CD4-positive, alpha-beta T cell treated with Interleukin-21 for 1 hour (primary cell): ENCODE results near the gene GALNT18.
"Not testable (repeated sequence)": the region's sequence is repeated elsewhere in the genome, so short reads cannot be mapped to it uniquely, and the experiment has no call there.

Source experiments
- DNase-seq: peaks from one replicate; pipeline ENCODE4 v3.0.0-alpha.2; 2020

The GALNT18 gene

GRCh38 chr11:11450744-11451362 lies 171.0 kb downstream of the GALNT18 start:
- DNase-seq: no peak

GRCh38 chr11:11449327-11449726 lies 172.5 kb downstream of the GALNT18 start:
- DNase-seq: no peak

- no peak for DNase-seq
These were observed 173.2 kb downstream of the GALNT18 start for GRCh38 chr11:11448626-11449025.

GRCh38 chr11:11447601-11448000 lies 174.2 kb downstream of the GALNT18 start:
- DNase-seq: not testable (repeated sequence)

- DNase-seq: no peak
These were observed 174.8 kb downstream of the GALNT18 start for GRCh38 chr11:11446967-11447366.

- no peak for DNase-seq
These were observed 175.2 kb downstream of the GALNT18 start for GRCh38 chr11:11446564-11446963.

- no peak for DNase-seq
These were observed 176.2 kb downstream of the GALNT18 start for GRCh38 chr11:11445441-11446185.

GRCh38 chr11:11444804-11445131 lies 177.0 kb downstream of the GALNT18 start:
- no peak for DNase-seq

GRCh38 chr11:11444027-11444803 lies 177.6 kb downstream of the GALNT18 start:
- no peak for DNase-seq

- DNase-seq: no peak
These were observed 179.0 kb downstream of the GALNT18 start for GRCh38 chr11:11442791-11443190.

GRCh38 chr11:11441516-11441915 lies 180.3 kb downstream of the GALNT18 start:
- DNase-seq: no peak

- DNase-seq: no peak
These were observed 180.7 kb downstream of the GALNT18 start for GRCh38 chr11:11441091-11441490.

GRCh38 chr11:11440144-11440543 lies 181.7 kb downstream of the GALNT18 start:
- no peak for DNase-seq

GRCh38 chr11:11439591-11439990 lies 182.2 kb downstream of the GALNT18 start:
- no peak for DNase-seq

GRCh38 chr11:11436715-11437313 lies 185.0 kb downstream of the GALNT18 start:
- DNase-seq: no peak

GRCh38 chr11:11435635-11436034 lies 186.2 kb downstream of the GALNT18 start:
- DNase-seq: no peak

GRCh38 chr11:11433960-11434359 lies 187.8 kb downstream of the GALNT18 start:
- DNase-seq: no peak

- no peak for DNase-seq
These were observed 189.0 kb downstream of the GALNT18 start for GRCh38 chr11:11432621-11433319.

GRCh38 chr11:11430431-11430830 lies 191.4 kb downstream of the GALNT18 start:
- DNase-seq: no peak

- DNase-seq: no peak
These were observed 193.1 kb downstream of the GALNT18 start for GRCh38 chr11:11428714-11429113.

- DNase-seq: no peak
These were observed 194.3 kb downstream of the GALNT18 start for GRCh38 chr11:11427542-11427941.

GRCh38 chr11:11427140-11427539 lies 194.7 kb downstream of the GALNT18 start:
- DNase-seq: no peak
